Measurements from ENCODE around the gene NAIF1. TPM values are rescaled to one million over a fixed set of nuclear protein-coding genes. Genes with fewer than 3 reads are reported as not detected.

The NAIF1 gene
- total and polyA plus RNA-seq, 12 donors = 3.2 to 7.2 (median 5.5) TPM

DNA sequence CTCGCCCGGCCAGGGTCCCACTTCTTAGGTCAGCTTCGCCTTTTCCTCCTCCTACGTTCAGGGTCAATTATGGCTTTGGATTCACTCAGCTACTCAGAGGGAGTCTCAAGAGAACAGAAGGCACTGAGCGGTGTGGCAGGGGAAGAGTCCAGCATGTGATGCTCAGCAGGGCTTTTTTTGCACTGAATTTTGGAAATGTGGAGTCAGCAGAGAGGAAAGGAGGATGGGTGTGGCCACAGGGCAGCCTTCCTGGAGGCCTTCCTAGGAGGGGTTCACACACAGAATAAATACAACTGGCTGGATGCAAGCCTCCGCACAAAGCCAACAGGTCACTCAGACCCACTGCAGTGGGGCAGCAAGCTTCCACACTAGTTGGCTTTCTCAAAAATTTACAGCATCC is 4.8 kb downstream of the NAIF1 start:
- no peak for DNase-seq

DNA sequence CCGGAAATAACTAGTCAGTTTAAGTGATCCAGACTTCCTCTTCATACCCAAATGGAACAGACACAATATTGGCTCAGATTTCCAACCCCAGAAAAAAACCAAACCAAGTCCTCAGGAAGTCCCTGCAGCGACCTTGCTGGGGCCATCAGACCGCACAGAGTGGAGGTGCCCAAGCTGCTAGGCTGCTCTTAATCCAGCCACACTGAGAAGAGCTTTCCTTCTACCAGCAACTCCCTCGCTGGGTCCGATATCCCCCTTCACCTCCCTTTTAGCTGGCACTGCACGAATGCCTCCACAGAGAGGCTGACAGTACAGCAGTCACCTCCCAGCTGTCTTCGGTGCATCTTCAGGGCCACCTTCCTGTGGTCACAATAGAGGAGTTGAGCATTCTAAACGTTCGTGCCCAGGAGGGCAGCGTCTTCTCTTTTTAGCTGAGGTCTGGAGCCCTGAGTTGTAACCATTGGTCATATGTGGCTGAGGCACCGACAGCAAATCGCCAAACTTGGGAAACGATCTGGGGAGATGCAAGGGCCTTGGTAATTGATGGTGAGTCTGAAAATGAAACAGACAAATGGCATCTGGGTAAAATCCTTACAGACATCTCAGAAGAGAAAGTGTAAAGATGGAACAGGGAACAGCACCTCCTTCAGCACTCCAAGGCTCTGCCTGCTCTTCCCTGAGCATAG is 5.7 kb downstream of the NAIF1 start:
- Histone ChIP-seq H3K4me3 (peak overlapping the region in 1 of 10 donors; percentile 29), H3K36me3 (peaks cover 0 to 29% (median 0%) of the 10 kb centered on the region in 9 donors), H3K4me1 (peaks cover 2 to 62% (median 33%) of the 10 kb centered on the region in 9 donors), H3K9me3 (no peaks in the 10 kb centered on the region), H3K27ac (peak overlapping the region in 6 of 10 donors; percentile 4 to 79 (median 26)), H3K27me3 (no peaks in the 10 kb centered on the region)
- ATAC-seq (peak in 2 of 8 donors; percentile 20 to 28), DNase-seq (no peak)
- WGBS, 2 donors = 56 to 66% methylated on average over 13 of the region's 13 CpGs
- TF ChIP-seq, protein P1, sequence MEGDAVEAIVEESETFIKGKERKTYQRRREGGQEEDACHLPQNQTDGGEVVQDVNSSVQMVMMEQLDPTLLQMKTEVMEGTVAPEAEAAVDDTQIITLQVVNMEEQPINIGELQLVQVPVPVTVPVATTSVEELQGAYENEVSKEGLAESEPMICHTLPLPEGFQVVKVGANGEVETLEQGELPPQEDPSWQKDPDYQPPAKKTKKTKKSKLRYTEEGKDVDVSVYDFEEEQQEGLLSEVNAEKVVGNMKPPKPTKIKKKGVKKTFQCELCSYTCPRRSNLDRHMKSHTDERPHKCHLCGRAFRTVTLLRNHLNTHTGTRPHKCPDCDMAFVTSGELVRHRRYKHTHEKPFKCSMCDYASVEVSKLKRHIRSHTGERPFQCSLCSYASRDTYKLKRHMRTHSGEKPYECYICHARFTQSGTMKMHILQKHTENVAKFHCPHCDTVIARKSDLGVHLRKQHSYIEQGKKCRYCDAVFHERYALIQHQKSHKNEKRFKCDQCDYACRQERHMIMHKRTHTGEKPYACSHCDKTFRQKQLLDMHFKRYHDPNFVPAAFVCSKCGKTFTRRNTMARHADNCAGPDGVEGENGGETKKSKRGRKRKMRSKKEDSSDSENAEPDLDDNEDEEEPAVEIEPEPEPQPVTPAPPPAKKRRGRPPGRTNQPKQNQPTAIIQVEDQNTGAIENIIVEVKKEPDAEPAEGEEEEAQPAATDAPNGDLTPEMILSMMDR (IDR thresholded peaks at IDR 0.05) = no peak
- intact Hi-C loops (cut with DNase I) = loop anchor here in 1 of 10 donors (10.0 kb wide), 1 partner anchor 53 kb away; no protein-coding TSS in a partner anchor

More for the DNA sequence above, 4.8 kb downstream of the NAIF1 start:
- TF ChIP-seq, protein P1 (IDR thresholded peaks at IDR 0.05) = no peak
- peaks cover 0 to 29% (median 0%) of the 10 kb centered on the region in 9 donors for H3K36me3 ChIP-seq
- H3K9me3 ChIP-seq = no peaks in the 10 kb centered on the region
- no peak overlapping the region for H3K4me3 ChIP-seq
- intact Hi-C loops (cut with DNase I) = loop anchor here in 1 of 10 donors (10.0 kb wide), 1 partner anchor 53 kb away; no protein-coding TSS in a partner anchor
- peaks cover 6 to 66% (median 36%) of the 10 kb centered on the region in 9 donors for H3K4me1 ChIP-seq
- no peaks in the 10 kb centered on the region for H3K27me3 ChIP-seq
- WGBS, 2 donors = 63 to 70% methylated on average over 6 of the region's 6 CpGs
- peak overlapping the region in 4 of 10 donors; percentile 38 to 79 (median 56) for H3K27ac ChIP-seq
- ATAC-seq = no peak

DNA sequence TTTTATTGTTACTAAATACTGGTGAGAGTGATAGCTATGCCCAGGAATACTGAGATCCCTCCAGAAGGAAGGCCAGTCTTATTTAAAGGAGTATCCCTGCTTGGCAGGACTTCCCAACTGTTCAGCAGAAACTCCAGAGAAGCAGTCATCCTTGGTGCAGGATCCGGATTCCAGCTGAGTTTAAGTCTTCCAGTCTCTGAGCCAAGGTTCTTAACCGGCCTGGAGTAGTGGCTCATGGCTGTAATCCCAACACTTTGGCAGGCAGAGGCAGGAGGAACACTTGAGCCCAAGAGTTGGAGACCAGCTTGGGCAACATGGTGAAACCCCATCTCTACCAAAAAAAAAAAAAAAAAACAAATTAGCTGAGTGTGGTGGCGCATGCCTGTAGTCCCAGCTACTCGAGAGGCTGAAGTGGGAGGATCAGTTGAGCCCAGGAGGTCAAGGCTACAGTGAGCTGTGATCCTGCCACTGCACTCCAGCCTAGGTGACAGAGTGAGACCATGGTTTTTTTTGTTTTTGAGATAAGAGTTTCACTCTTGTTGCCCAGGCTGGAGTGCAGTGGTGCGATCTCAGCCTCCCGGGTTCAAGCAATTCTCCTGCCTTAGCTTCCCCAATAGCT is 7.6 kb downstream of the NAIF1 start:
- intact Hi-C loops (cut with DNase I) = no loop called here
- TF ChIP-seq, protein P1 (IDR thresholded peaks at IDR 0.05) = no peak
- H3K4me1 ChIP-seq = peaks cover 2 to 60% (median 36%) of the 10 kb centered on the region in 9 donors
- H3K4me3 ChIP-seq = no peak overlapping the region
- WGBS, 2 donors = 87 to 90% methylated on average over 6 of the region's 6 CpGs
- H3K27ac ChIP-seq = no peak overlapping the region
- H3K27me3 ChIP-seq = no peaks in the 10 kb centered on the region
- H3K36me3 ChIP-seq = peaks cover 0 to 29% (median 0%) of the 10 kb centered on the region in 9 donors
- DNase-seq (no peak), ATAC-seq (no peak)
- H3K9me3 ChIP-seq = no peaks in the 10 kb centered on the region

DNA sequence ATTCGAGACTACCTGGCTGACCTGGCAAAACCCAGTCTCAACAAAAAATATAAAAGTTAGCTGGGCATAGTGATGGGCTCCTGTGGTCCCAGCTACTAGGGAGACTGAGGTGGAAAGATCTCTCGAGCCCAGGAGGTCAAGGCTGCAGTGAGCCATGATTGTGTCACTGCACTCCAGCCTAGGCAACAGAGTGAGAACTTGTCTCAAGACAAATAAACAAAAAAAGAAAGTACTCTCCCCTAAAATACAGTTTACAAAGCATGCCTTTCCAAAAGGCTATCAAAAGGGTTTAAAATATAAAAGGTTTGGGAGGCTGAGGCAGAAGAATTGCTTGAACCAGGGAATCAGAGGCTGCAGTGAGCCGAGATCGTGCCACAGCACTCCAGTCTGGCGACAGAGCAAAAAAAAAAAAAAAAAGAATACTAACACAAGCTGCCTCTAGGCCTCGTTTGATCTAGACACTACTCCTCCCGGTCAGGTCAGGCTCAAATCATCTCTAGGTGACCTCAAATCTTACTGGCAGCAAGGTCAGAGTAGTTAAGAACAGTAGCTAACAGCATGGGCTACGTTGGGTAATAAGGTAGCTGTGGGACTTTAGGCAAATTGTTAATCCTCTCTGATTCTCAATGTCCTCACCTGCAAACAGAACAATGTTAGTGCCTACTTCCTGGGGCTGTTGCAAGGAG is 9.3 kb downstream of the NAIF1 start:
- DNase-seq (no peak), ATAC-seq (no peak)
- intact Hi-C loops (cut with DNase I) = no loop called here
- WGBS, 2 donors = 88 to 96% methylated on average over 8 of the region's 8 CpGs
- TF ChIP-seq, protein P1 (IDR thresholded peaks at IDR 0.05) = no peak
- H3K36me3 ChIP-seq = peaks cover 0 to 20% (median 0%) of the 10 kb centered on the region in 9 donors
- no peak overlapping the region for H3K4me3 ChIP-seq
- no peak overlapping the region for H3K27ac ChIP-seq
- no peaks in the 10 kb centered on the region for H3K27me3 ChIP-seq
- no peaks in the 10 kb centered on the region for H3K9me3 ChIP-seq
- H3K4me1 ChIP-seq = peaks cover 2 to 63% (median 36%) of the 10 kb centered on the region in 9 donors

Data from heart right ventricle (tissue), 16 donors.